Activated T-helper 2 cell treated with anti-CD3 and anti-CD28 coated beads, Interferon-gamma antibody, Interleukin-2, Interleukin-4, amounts not matched to agents 10 μg/mL and 5 μg/mL and 100 μg/mL, durations not matched to agents 14 hours and 24 hours and 36 hours (primary cell): Measurements from ENCODE around the gene RALGPS2. TPM values are rescaled to one million over a fixed set of nuclear protein-coding genes. Genes with fewer than 3 reads are reported as not detected.

ENCODE experiments used
- DNase-seq: peaks from one replicate; pipeline ENCODE4 v3.0.0; 2021; ENCODE audit warnings: low spot score
- H3K27ac Mint-ChIP-seq: one replicate; pipeline ENCODE4 v1.8.0; 2021; ENCODE audit warnings: mixed read lengths
- H3K27me3 Mint-ChIP-seq: one replicate; pipeline ENCODE4 v1.8.0; 2021; ENCODE audit warnings: low read depth, mixed read lengths
- H3K36me3 Mint-ChIP-seq: one replicate; pipeline ENCODE4 v1.8.0; 2021; ENCODE audit warnings: low read depth, mixed read lengths
- H3K4me1 Mint-ChIP-seq: one replicate; pipeline ENCODE4 v1.8.0; 2021; ENCODE audit warnings: low read depth, mixed read lengths
- H3K4me3 Mint-ChIP-seq: one replicate; pipeline ENCODE4 v1.8.0; 2021; ENCODE audit warnings: low read depth, mild to moderate bottlenecking, moderate library complexity, mixed read lengths
- H3K9me3 Mint-ChIP-seq: one replicate; pipeline ENCODE4 v1.8.0; 2021; ENCODE audit warnings: mixed read lengths
- intact Hi-C: fragments of 100-400 bp; cut with micrococcal nuclease; formaldehyde crosslinking; loops from one replicate; pipeline ENCODE4 v1.15.1; 2023
- total RNA-seq: library from RNA; stranded (reverse); gene quantifications from 2 replicates; pipeline ENCODE4 v1.2.3, GENCODE V29; 2022

The RALGPS2 gene
- total RNA-seq, 1 donor from 2014 or later, result 1.9 TPM

GRCh38 chr1:178862416-178862815 is 137.4 kb downstream of the RALGPS2 start:
- no peaks in the 10 kb centered on the region for H3K36me3 Mint-ChIP-seq
- H3K27ac Mint-ChIP-seq, result no peak overlapping the region
- no peaks in the 10 kb centered on the region for H3K9me3 Mint-ChIP-seq
- H3K4me3 Mint-ChIP-seq, result no peak overlapping the region
- peaks cover 7% of the 10 kb centered on the region for H3K4me1 Mint-ChIP-seq
- DNase-seq, result no peak
- H3K27me3 Mint-ChIP-seq, result peaks cover 6% of the 10 kb centered on the region
- intact Hi-C loops, result no loop called here

GRCh38 chr1:178862864-178863263 is 137.8 kb downstream of the RALGPS2 start:
- no peak for DNase-seq
- intact Hi-C loops, result no loop called here
- no peaks in the 10 kb centered on the region for H3K9me3 Mint-ChIP-seq

GRCh38 chr1:178864326-178864725 is 139.3 kb downstream of the RALGPS2 start:
- H3K36me3 Mint-ChIP-seq, result no peaks in the 10 kb centered on the region
- no peak for DNase-seq
- intact Hi-C loops, result no loop called here
- H3K4me1 Mint-ChIP-seq, result peaks cover 7% of the 10 kb centered on the region
- H3K27me3 Mint-ChIP-seq, result peaks cover 3% of the 10 kb centered on the region
- H3K4me3 Mint-ChIP-seq, result no peak overlapping the region
- H3K9me3 Mint-ChIP-seq, result no peaks in the 10 kb centered on the region
- no peak overlapping the region for H3K27ac Mint-ChIP-seq

More at GRCh38 chr1:178862864-178863263, 137.8 kb downstream of the RALGPS2 start:
- no peak overlapping the region for H3K27ac Mint-ChIP-seq
- peaks cover 7% of the 10 kb centered on the region for H3K4me1 Mint-ChIP-seq
- no peaks in the 10 kb centered on the region for H3K36me3 Mint-ChIP-seq
- H3K4me3 Mint-ChIP-seq, result no peak overlapping the region
- peaks cover 6% of the 10 kb centered on the region for H3K27me3 Mint-ChIP-seq

- intact Hi-C loops, result no loop called here
- peaks cover 9% of the 10 kb centered on the region for H3K4me1 Mint-ChIP-seq
- H3K27me3 Mint-ChIP-seq, result peaks cover 3% of the 10 kb centered on the region
- no peak overlapping the region for H3K27ac Mint-ChIP-seq
- no peak for DNase-seq
- H3K9me3 Mint-ChIP-seq, result no peaks in the 10 kb centered on the region
- H3K36me3 Mint-ChIP-seq, result no peaks in the 10 kb centered on the region
- no peak overlapping the region for H3K4me3 Mint-ChIP-seq
Observed at GRCh38 chr1:178867670-178868069, 142.6 kb downstream of the RALGPS2 start.

- Mint-ChIP-seq H3K4me3 (no peak overlapping the region), H3K9me3 (no peaks in the 10 kb centered on the region), H3K4me1 (peaks cover 12% of the 10 kb centered on the region), H3K27ac (no peak overlapping the region), H3K36me3 (no peaks in the 10 kb centered on the region), H3K27me3 (peaks cover 3% of the 10 kb centered on the region)
- DNase-seq, result no peak
- intact Hi-C loops, result no loop called here
Observed at GRCh38 chr1:178868706-178869105, 143.7 kb downstream of the RALGPS2 start.

DNA sequence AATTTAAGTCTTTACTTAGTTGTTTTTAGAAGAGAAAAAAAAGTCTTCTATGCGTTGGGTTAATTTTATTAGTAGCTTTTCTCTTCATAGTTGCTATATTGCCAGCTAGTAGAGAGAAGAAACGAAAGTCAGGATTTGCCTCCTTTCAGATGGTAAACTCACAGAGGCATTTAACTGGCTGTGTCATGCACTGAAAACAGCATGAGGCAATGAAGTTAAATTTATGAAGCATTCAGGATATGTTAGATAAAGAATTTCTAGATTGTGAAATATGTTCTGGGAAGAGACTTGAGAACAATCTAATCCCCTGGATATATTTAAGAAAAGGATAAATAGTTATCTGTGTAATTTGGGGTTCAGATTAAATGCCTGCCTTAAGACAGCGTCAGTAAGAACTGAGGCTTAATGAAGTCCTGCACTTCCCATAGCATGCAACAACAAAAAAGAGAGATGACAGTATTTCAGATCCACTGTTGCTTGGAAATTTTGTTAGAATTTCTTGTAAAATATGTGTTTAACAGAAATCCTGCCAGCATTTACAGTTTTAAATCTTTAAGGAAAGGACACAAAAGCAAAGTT is 144.2 kb downstream of the RALGPS2 start:
- peaks cover 3% of the 10 kb centered on the region for H3K27me3 Mint-ChIP-seq
- no peaks in the 10 kb centered on the region for H3K36me3 Mint-ChIP-seq
- intact Hi-C loops, result no loop called here
- H3K9me3 Mint-ChIP-seq, result no peaks in the 10 kb centered on the region
- H3K4me1 Mint-ChIP-seq, result peaks cover 8% of the 10 kb centered on the region
- DNase-seq, result no peak
- no peak overlapping the region for H3K27ac Mint-ChIP-seq
- H3K4me3 Mint-ChIP-seq, result no peak overlapping the region

DNA sequence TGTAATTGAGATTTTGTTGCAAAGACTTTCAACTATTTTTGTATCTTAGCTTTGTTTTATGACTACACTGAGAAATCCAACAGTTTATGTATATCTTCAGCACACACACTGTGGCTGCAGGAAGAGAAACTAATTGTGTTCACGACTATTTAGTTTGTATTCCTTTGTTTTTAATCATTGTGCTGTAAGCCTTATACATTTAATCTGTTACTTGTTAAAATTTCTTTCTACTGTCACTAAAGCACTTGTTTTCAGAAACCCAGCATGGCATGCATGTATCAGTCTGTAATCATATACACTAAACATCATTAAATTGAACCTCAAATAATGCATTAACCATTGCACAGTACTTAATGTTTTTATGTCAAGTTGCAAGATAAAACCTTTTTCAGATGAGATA is 145.2 kb downstream of the RALGPS2 start:
- Mint-ChIP-seq H3K27me3 (no peaks in the 10 kb centered on the region), H3K4me3 (no peak overlapping the region), H3K4me1 (peaks cover 4% of the 10 kb centered on the region), H3K27ac (no peak overlapping the region), H3K36me3 (no peaks in the 10 kb centered on the region), H3K9me3 (no peaks in the 10 kb centered on the region)
- intact Hi-C loops, result no loop called here
- DNase-seq, result no peak

DNA sequence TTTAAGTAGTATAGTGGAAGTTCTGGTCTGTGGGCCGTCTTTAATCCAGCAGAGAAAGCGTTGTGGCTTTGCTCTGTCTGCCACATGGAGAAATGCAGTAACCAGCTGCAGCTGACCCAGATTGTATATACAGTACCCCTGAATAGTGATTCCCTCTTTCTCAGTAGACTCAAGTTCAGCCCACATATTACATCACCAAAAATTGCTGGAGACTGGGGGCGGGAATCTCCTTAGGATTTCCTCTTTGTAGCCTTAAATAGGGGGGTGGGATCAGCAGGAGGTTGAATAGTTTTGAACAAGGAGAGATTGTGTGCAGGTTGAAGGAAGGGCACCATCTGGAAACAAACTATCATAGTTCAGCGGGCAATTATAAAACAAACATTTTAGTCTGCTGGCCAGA is 145.9 kb downstream of the RALGPS2 start, which contains the start of gene ANGPTL1:
TSS of gene ANGPTL1 (minus strand) at position 134 of the 400 bp plus-strand sequence. CDS start 5,301 bp downstream, outside the sequence.
- Mint-ChIP-seq H3K27ac (no peak within 1 kb of the TSS), H3K4me1 (peaks cover 4% of the 10 kb centered on the region), H3K27me3 (no peaks in the 10 kb centered on the region), H3K36me3 (no peaks in the 10 kb centered on the region), H3K9me3 (no peaks in the 10 kb centered on the region), H3K4me3 (no peak within 1 kb of the TSS)
- intact Hi-C loops, result no loop called here
- DNase-seq, result no peak

DNA sequence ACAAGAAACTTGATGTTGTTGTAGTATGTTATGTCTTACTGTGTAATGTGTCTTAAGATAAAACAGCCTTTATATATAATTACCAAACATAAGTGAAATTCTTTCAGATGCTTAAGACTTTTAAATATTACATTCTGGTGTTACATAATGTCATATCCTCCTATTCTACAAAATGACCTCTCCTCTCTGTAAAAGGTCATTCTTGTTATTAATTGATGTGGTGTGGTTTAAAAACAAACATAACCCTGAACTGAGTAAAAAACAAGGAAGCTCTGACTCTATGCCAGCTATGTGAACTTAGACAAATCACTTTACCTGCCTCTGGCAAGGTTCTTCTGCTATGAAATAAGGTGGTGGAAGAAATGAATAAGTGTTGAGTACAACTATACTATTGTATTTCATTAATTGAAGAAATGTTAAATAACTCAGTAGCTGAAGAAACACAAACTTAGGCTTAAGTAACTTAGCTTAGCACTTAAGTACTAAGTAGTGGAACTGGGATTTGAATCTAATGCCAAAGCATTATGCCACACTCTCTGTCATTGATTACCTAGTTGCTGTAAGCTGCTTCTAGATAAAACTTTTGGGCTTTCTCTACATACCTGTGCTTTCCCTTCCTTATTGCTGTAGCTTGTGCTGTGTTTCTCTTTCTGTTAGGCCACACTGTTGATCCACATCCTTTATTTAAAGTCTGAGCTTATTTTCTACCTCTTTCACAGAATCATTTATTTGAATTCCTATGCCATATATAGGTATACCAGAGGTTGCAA is 146.7 kb downstream of the RALGPS2 start:
- Mint-ChIP-seq H3K4me3 (no peak overlapping the region), H3K9me3 (no peaks in the 10 kb centered on the region), H3K27ac (no peak overlapping the region), H3K27me3 (no peaks in the 10 kb centered on the region), H3K4me1 (peaks cover 4% of the 10 kb centered on the region), H3K36me3 (no peaks in the 10 kb centered on the region)
- intact Hi-C loops, result no loop called here
- no peak for DNase-seq

- DNase-seq, result no peak
- intact Hi-C loops, result no loop called here
- no peaks in the 10 kb centered on the region for H3K27me3 Mint-ChIP-seq
- no peak overlapping the region for H3K4me3 Mint-ChIP-seq
- H3K9me3 Mint-ChIP-seq, result no peaks in the 10 kb centered on the region
- H3K27ac Mint-ChIP-seq, result no peak overlapping the region
- H3K36me3 Mint-ChIP-seq, result no peaks in the 10 kb centered on the region
- H3K4me1 Mint-ChIP-seq, result peaks cover 4% of the 10 kb centered on the region
Observed at GRCh38 chr1:178874966-178875365, 149.9 kb downstream of the RALGPS2 start.

- H3K36me3 Mint-ChIP-seq, result no peaks in the 10 kb centered on the region
- H3K4me3 Mint-ChIP-seq, result no peak overlapping the region
- no peak for DNase-seq
- H3K27ac Mint-ChIP-seq, result no peak overlapping the region
- H3K27me3 Mint-ChIP-seq, result no peaks in the 10 kb centered on the region
- no peaks in the 10 kb centered on the region for H3K9me3 Mint-ChIP-seq
- intact Hi-C loops, result no loop called here
- peaks cover 4% of the 10 kb centered on the region for H3K4me1 Mint-ChIP-seq
Observed at GRCh38 chr1:178875936-178876335, 150.9 kb downstream of the RALGPS2 start.

GRCh38 chr1:178877896-178878295 is 152.9 kb downstream of the RALGPS2 start:
- H3K36me3 Mint-ChIP-seq, result no peaks in the 10 kb centered on the region
- H3K4me1 Mint-ChIP-seq, result peaks cover under 1% of the 10 kb centered on the region
- intact Hi-C loops, result no loop called here
- no peaks in the 10 kb centered on the region for H3K27me3 Mint-ChIP-seq
- H3K9me3 Mint-ChIP-seq, result no peaks in the 10 kb centered on the region
- H3K27ac Mint-ChIP-seq, result no peak overlapping the region
- H3K4me3 Mint-ChIP-seq, result no peak overlapping the region
- DNase-seq, result no peak

DNA sequence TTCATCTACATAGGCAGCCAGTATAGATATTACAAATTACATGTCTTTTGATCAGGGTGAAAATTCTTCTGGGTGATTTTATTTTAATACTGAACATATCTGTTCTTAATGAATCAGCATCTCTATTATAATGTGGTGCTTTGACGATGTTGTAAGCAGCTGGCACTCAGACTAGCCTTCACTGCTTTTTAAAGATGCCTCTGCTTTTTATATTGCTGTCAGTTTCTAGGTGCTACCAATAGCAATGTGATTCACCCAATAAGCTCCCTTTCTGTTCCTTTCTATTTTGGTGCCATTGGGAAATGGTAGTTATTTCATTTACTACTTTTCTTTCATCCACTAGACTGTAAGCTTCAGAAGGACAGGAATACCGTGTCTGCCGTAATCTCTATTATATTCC is 156.9 kb downstream of the RALGPS2 start:
- Mint-ChIP-seq H3K27me3 (no peaks in the 10 kb centered on the region), H3K36me3 (no peaks in the 10 kb centered on the region), H3K4me1 (peaks cover 4% of the 10 kb centered on the region), H3K9me3 (no peaks in the 10 kb centered on the region), H3K27ac (no peak overlapping the region), H3K4me3 (no peak overlapping the region)
- DNase-seq, result no peak
- intact Hi-C loops, result no loop called here
